ENCODE measurements around the gene SEPTIN8. TPM values are rescaled to one million over a fixed set of nuclear protein-coding genes. Genes with fewer than 3 reads are reported as not detected.

SEPTIN8 gene
- total and polyA plus RNA-seq, 2 donors (not counting 1 experiment from before 2014, with no cell fraction given): 4.0 to 5.9 TPM

GRCh38 chr5:132813599-132814502 lies 36.8 kb upstream of the SEPTIN8 start:
- Histone ChIP-seq H3K4me1 (ENCODE audit: control insufficient read depth in 2 of 2, insufficient read depth in 2 of 2, low read length in 2 of 2) (peaks cover 10 to 16% of the 10 kb centered on the region in 2 donors), H3K9me3 (ENCODE audit: control extremely low read depth in 1 of 3, control insufficient read depth in 2 of 3, insufficient read depth in 1 of 3, low read length in 2 of 3) (peaks cover 0 to 5% (median 1%) of the 10 kb centered on the region in 3 donors), H3K4me3 (ENCODE audit: control extremely low read depth in 1 of 5, extremely low read depth in 1 of 5, insufficient read depth in 1 of 5, low read depth in 2 of 5, low read length in 4 of 5) (peak overlapping the region in 3 of 5 experiments; percentile 30 to 50 (median 38)), H4K20me1 (ENCODE audit: control insufficient read depth, insufficient read depth, low read length, poor library complexity, severe bottlenecking) (no peaks in the 10 kb centered on the region), H3K36me3 (replicated peaks in 1 of 2; ENCODE audit: control extremely low read depth in 1 of 2, control insufficient read depth in 1 of 2, extremely low read depth in 1 of 2, insufficient read depth in 2 of 2, low read length in 1 of 2) (no peaks in the 10 kb centered on the region), H3K9ac (ENCODE audit: low read length) (peak overlapping the region; percentile 56), H3K79me2 (ENCODE audit: control insufficient read depth, insufficient read depth, low read length) (no peaks in the 10 kb centered on the region), H3K27me3 (replicated peaks in 1 of 4; ENCODE audit: control extremely low read depth in 1 of 4, control insufficient read depth in 3 of 4, insufficient read depth in 4 of 4, low read length in 3 of 4) (peaks cover 0 to 47% (median 26%) of the 10 kb centered on the region in 4 experiments), H3K27ac (ENCODE audit: low read length in 2 of 2) (no peak overlapping the region), H3K4me2 (replicated peaks; ENCODE audit: low read depth, low read length, poor library complexity, severe bottlenecking) (peak overlapping the region; percentile 91), H2AFZ (ENCODE audit: insufficient read depth, low read depth, low read length, poor library complexity, severe bottlenecking) (peak overlapping the region; percentile 75)
- no peak overlapping the region for H3K4me3 Mint-ChIP-seq
- ChIA-PET CTCF (interaction anchor here (0.7 to 3.3 kb wide), 3 partner anchors 15 to 427 kb away, joined by 3 to 18 read pairs (median 4); partner anchors contain the start of gene SHROOM1), POLR2A (no interaction called here)
- peak; percentile 48 for ATAC-seq (ENCODE audit: low read depth)
- H3K27me3 Mint-ChIP-seq: peaks cover 36% of the 10 kb centered on the region
- intact Hi-C loops (cut with micrococcal nuclease): no loop called here
- no peaks in the 10 kb centered on the region for H3K9me3 Mint-ChIP-seq (ENCODE audit: insufficient read depth)
- 13% methylated on average over 110 of the region's 110 CpGs for WGBS (ENCODE audit: insufficient coverage)
- no peak overlapping the region for H3K27ac Mint-ChIP-seq
- H3K4me1 Mint-ChIP-seq: peaks cover 11% of the 10 kb centered on the region
- peak; percentile 70 for DNase-seq
- no peak for TF ChIP-seq CTCF (IDR thresholded peaks at IDR 0.05)
- TF ChIP-seq EZH2 (IDR thresholded peaks at IDR 0.05; ENCODE audit: borderline replicate concordance, insufficient read depth, low read depth, low read length, poor library complexity, severe bottlenecking): peak; percentile 45
